ENCODE data around the gene PCYT2. TPM values are rescaled to one million over a fixed set of nuclear protein-coding genes. Genes with fewer than 3 reads are reported as not detected.

Gene PCYT2
- total and polyA plus RNA-seq, 9 of the 15 experiments (the other 6 are each of a cell fraction or from before 2014, with no cell fraction given), result 0.92 to 134 (median 82.5) TPM

GRCh38 chr17:81931557-81932332, 20.5 kb upstream of the PCYT2 start (continued):
- 0 out of 2 replicates have a peak, but pooled peaks have one; percentile 8 for TF ChIP-seq ETV5 (CRISPR knock-in tag; IDR thresholded peaks at IDR 0.05; ENCODE audit: low read depth)
- TF ChIP-seq BRD4 (IDR thresholded peaks at IDR 0.05), result no peak
- TF ChIP-seq CTBP1 (IDR thresholded peaks at IDR 0.05; ENCODE audit: borderline replicate concordance), result no peak
- TF ChIP-seq CREB3 (tag; conservative IDR thresholded peaks at IDR 0.05; ENCODE audit: low read depth), result no peak
- no peak for TF ChIP-seq CTCF (IDR thresholded peaks at IDR 0.05 in 2 of 3, conservative IDR thresholded peaks at IDR 0.05 in 1 of 3; ENCODE audit: insufficient read depth in 2 of 3, low read depth in 1 of 3, low read length in 3 of 3)
- TF ChIP-seq ZBTB12 (CRISPR knock-in tag; IDR thresholded peaks at IDR 0.05), result no peak
- TF ChIP-seq ZNF589 (CRISPR knock-in tag; IDR thresholded peaks at IDR 0.05; ENCODE audit: low read depth), result no peak
- TF ChIP-seq MBD2 (IDR thresholded peaks at IDR 0.05; ENCODE audit: borderline replicate concordance, low read depth), result 0 out of 2 replicates have a peak, but pooled peaks have one; percentile 27
- peak; percentile 18; the same call in 1 of the 2 replicates for TF ChIP-seq MYNN (IDR thresholded peaks at IDR 0.05)
- no peak for TF ChIP-seq MYNN (CRISPR knock-in tag; IDR thresholded peaks at IDR 0.05)
- TF ChIP-seq CHD2 (IDR thresholded peaks at IDR 0.05; ENCODE audit: low read depth, low read length), result peak; percentile 26; the same call in 1 of the 2 replicates
- no peak for TF ChIP-seq ZNF395 (CRISPR knock-in tag; IDR thresholded peaks at IDR 0.05)
- TF ChIP-seq BACH1 (tag; IDR thresholded peaks at IDR 0.05), result no peak
- TF ChIP-seq POLR2G (IDR thresholded peaks at IDR 0.05; ENCODE audit: low read depth, low read length), result peak; percentile 79
- no peak for TF ChIP-seq ZNF133 (CRISPR knock-in tag; IDR thresholded peaks at IDR 0.05)
- no peak for TF ChIP-seq RNF2 (IDR thresholded peaks at IDR 0.05)
- 0 out of 2 replicates have a peak, but pooled peaks have one; percentile 8 for TF ChIP-seq LCOR (CRISPR knock-in tag; IDR thresholded peaks at IDR 0.05)
- no peak for TF ChIP-seq NFIC (IDR thresholded peaks at IDR 0.05)
- TF ChIP-seq ZKSCAN8 (CRISPR knock-in tag; IDR thresholded peaks at IDR 0.05), result no peak
- 0 out of 2 replicates have a peak, but pooled peaks have one; percentile 29 for TF ChIP-seq RBFOX2 (IDR thresholded peaks at IDR 0.05; ENCODE audit: low read depth, low read length)
- TF ChIP-seq SIRT6 (IDR thresholded peaks at IDR 0.05; ENCODE audit: low read depth, low read length), result no peak
- TF ChIP-seq SUPT5H (IDR thresholded peaks at IDR 0.05), result peak; percentile 67
- TF ChIP-seq TFAP4 (CRISPR knock-in tag; IDR thresholded peaks at IDR 0.05; ENCODE audit: borderline replicate concordance), result peak; percentile 6; the same call in 1 of the 2 replicates
